B cell (primary cell): Measurements from ENCODE around the gene NDOR1. TPM values are rescaled to one million over a fixed set of nuclear protein-coding genes. Genes with fewer than 3 reads are reported as not detected.

Source experiments
- ATAC-seq: fragments of 200-7000 bp; cut with Tn5 transposase; one replicate; pipeline ENCODE4 v1.10.0; 2021; ENCODE audit warnings: low read depth, mild to moderate bottlenecking, moderate number of reproducible peaks, moderate library complexity
- CTCF ChIA-PET: fragments of 350-600 bp; sonication (Branson Sonifier 250); formaldehyde crosslinking; loops from one replicate; lab custom pipeline; 2021; ENCODE audit warnings: antibody characterized with exemption, inconsistent platforms; lab: Charles Lee
- POLR2A ChIA-PET: fragments of 350-600 bp; sonication (Branson Sonifier 250); formaldehyde crosslinking; loops from one replicate; lab custom pipeline; 2021; ENCODE audit warnings: antibody characterized with exemption; lab: Charles Lee
- DNase-seq: peaks from one replicate; pipeline ENCODE4 v3.0.0; 2013
- H2AFZ ChIP-seq: 2 replicates; pipeline ENCODE4 v1.6.1; 2012; ENCODE audit warnings: mild to moderate bottlenecking, low read depth, low read length; ENCODE audit not compliant: insufficient read depth, poor library complexity, severe bottlenecking
- H3K27ac ChIP-seq, 2 donors: 1 replicate in 1 of 2; 2 replicates in 1 of 2; pipeline ENCODE4 v1.5.1; 2012 to 2013; ENCODE audit warnings: low read length in 2 of 2, mild to moderate bottlenecking in 2 of 2, moderate library complexity in 1 of 2
- H3K27me3 ChIP-seq, 4 experiments: fragments of 200-600 bp in 1 of 4; sonication (generic) in 1 of 4; replicated peaks in 1 of 4; 1 replicate in 2 of 4; 2 replicates in 2 of 4; pipeline versions ENCODE4 v1.6.1 to v1.7.0; 2013 to 2016; ENCODE audit warnings: low read length in 3 of 4, mild to moderate bottlenecking in 2 of 4, mixed read lengths in 1 of 4, moderate library complexity in 1 of 4; ENCODE audit not compliant: insufficient read depth in 4 of 4, control insufficient read depth in 3 of 4; ENCODE audit errors: control extremely low read depth in 1 of 4
- H3K36me3 ChIP-seq, 2 experiments: replicated peaks in 1 of 2; 1 replicate in 1 of 2; 2 replicates in 1 of 2; pipeline versions ENCODE4 v1.6.1 to v1.7.1; 2013; ENCODE audit warnings: low read length in 1 of 2; ENCODE audit not compliant: insufficient read depth in 2 of 2, control insufficient read depth in 1 of 2; ENCODE audit errors: control extremely low read depth in 1 of 2, extremely low read depth in 1 of 2
- H3K4me1 ChIP-seq, 2 donors: fragments of 200-600 bp in 1 of 2; sonication (generic) in 1 of 2; 1 replicate in 1 of 2; 2 replicates in 1 of 2; pipeline versions ENCODE4 v1.5.1 to v1.6.1; 2013 to 2017; ENCODE audit warnings: low read length in 2 of 2; ENCODE audit not compliant: control insufficient read depth in 2 of 2, insufficient read depth in 2 of 2
- H3K4me2 ChIP-seq: replicated peaks from 2 replicates; pipeline ENCODE3; 2012; ENCODE audit warnings: mild to moderate bottlenecking, low read depth, low read length; ENCODE audit not compliant: poor library complexity, severe bottlenecking
- H3K4me3 ChIP-seq, 5 experiments: fragments of 200-600 bp in 1 of 5; sonication (generic) in 1 of 5; 1 replicate in 3 of 5; 2 replicates in 2 of 5; pipeline versions ENCODE4 v1.5.1 to v1.7.0; 2011 to 2016; ENCODE audit warnings: low read length in 4 of 5, mild to moderate bottlenecking in 4 of 5, low read depth in 2 of 5, control low read depth in 1 of 5, moderate library complexity in 1 of 5; ENCODE audit not compliant: insufficient read depth in 1 of 5; ENCODE audit errors: control extremely low read depth in 1 of 5, extremely low read depth in 1 of 5
- H3K79me2 ChIP-seq: fragments of 200-600 bp; sonication (generic); one replicate; pipeline ENCODE4 v1.6.0; 2016; ENCODE audit warnings: low read length; ENCODE audit not compliant: control insufficient read depth, insufficient read depth
- H3K9ac ChIP-seq: fragments of 200-600 bp; sonication (generic); 2 replicates; pipeline ENCODE4 v1.6.1; 2017; ENCODE audit warnings: mild to moderate bottlenecking, low read length, moderate library complexity
- H3K9me3 ChIP-seq, 3 donors: one replicate each; pipeline versions ENCODE4 v1.6.1 to v1.7.1; 2013; ENCODE audit warnings: low read length in 2 of 3; ENCODE audit not compliant: control insufficient read depth in 2 of 3, insufficient read depth in 1 of 3; ENCODE audit errors: control extremely low read depth in 1 of 3
- H4K20me1 ChIP-seq: 2 replicates; pipeline ENCODE4 v1.6.0; 2012; ENCODE audit warnings: mild to moderate bottlenecking, low read length; ENCODE audit not compliant: insufficient read depth, control insufficient read depth, poor library complexity, severe bottlenecking
- H3K27ac Mint-ChIP-seq: one replicate; pipeline ENCODE4 v1.8.0; 2021; ENCODE audit warnings: mixed read lengths
- H3K27me3 Mint-ChIP-seq: one replicate; pipeline ENCODE4 v1.8.0; 2021; ENCODE audit warnings: mixed read lengths
- H3K4me1 Mint-ChIP-seq: one replicate; pipeline ENCODE4 v1.8.0; 2021; ENCODE audit warnings: mixed read lengths
- H3K4me3 Mint-ChIP-seq: one replicate; pipeline ENCODE4 v1.8.0; 2021; ENCODE audit warnings: mixed read lengths
- H3K9me3 Mint-ChIP-seq: one replicate; pipeline ENCODE4 v1.8.0; 2022; ENCODE audit warnings: mixed read lengths; ENCODE audit not compliant: insufficient read depth
- EZH2 ChIP-seq: IDR thresholded peaks from 2 replicates; pipeline ENCODE4 v1.6.1; 2012; ENCODE audit warnings: borderline replicate concordance, low read depth, mild to moderate bottlenecking, moderate library complexity, low read length; ENCODE audit not compliant: insufficient read depth, poor library complexity, severe bottlenecking
- WGBS: methylation state at CpG from one replicate; pipeline ENCODE4 v1.1.5; 2013; ENCODE audit warnings: missing lambda C conversion rate; ENCODE audit not compliant: insufficient coverage; 5-methylcytosine and 5-hydroxymethylcytosine counted together
- intact Hi-C: fragments of 100-400 bp; cut with micrococcal nuclease; formaldehyde crosslinking; loops from one replicate; pipeline ENCODE4 v1.10.0; 2022
- polyA plus RNA-seq: library from polyadenylated mRNA; depleted of rRNA; stranded (reverse); fragments of >200 nt; gene quantifications from 2 replicates; pipeline ENCODE4 v1.2.3, GENCODE V29; 2012
- total RNA-seq, 2 donors: library from RNA; stranded (reverse); fragments of 120-200 nt in 1 of 2; gene quantifications; 1 replicate in 1 of 2; 2 replicates in 1 of 2; pipeline versions ENCODE4 v1.2.3 to v1.2.4, GENCODE V29; 2013 to 2022
- TF ChIP-seq, protein P1 (sequence below): fragments of 200-600 bp; IDR thresholded peaks from one replicate; pipeline ENCODE4 v1.8.0; 2022; ENCODE audit warnings: antibody characterized with exemption, mild to moderate bottlenecking

NDOR1 gene
- total and polyA plus RNA-seq, 2 donors (not counting 1 experiment from before 2014, with no cell fraction given): 36.4 to 40.9 TPM

GRCh38 chr9:137192859-137193258 is 12.6 kb upstream of the NDOR1 start:
- Histone ChIP-seq H3K9ac (no peak overlapping the region), H2AFZ (no peak overlapping the region), H3K4me3 (no peak overlapping the region), H3K4me1 (peaks cover 10 to 21% of the 10 kb centered on the region in 2 donors), H3K27ac (no peak overlapping the region), H3K9me3 (peaks cover 0 to 3% (median 0%) of the 10 kb centered on the region in 3 donors), H3K79me2 (peaks cover 82% of the 10 kb centered on the region), H3K4me2 (no peak overlapping the region), H3K36me3 (peaks cover 0 to 19% of the 10 kb centered on the region in 2 experiments), H4K20me1 (peaks cover 44% of the 10 kb centered on the region), H3K27me3 (no peaks in the 10 kb centered on the region)
- no peak overlapping the region for H3K27ac Mint-ChIP-seq
- intact Hi-C loops: no loop called here
- WGBS: 97% methylated on average over 2 of the region's 2 CpGs
- no peaks in the 10 kb centered on the region for H3K27me3 Mint-ChIP-seq
- no peaks in the 10 kb centered on the region for H3K9me3 Mint-ChIP-seq
- TF ChIP-seq EZH2: no peak
- TF ChIP-seq, protein P1, sequence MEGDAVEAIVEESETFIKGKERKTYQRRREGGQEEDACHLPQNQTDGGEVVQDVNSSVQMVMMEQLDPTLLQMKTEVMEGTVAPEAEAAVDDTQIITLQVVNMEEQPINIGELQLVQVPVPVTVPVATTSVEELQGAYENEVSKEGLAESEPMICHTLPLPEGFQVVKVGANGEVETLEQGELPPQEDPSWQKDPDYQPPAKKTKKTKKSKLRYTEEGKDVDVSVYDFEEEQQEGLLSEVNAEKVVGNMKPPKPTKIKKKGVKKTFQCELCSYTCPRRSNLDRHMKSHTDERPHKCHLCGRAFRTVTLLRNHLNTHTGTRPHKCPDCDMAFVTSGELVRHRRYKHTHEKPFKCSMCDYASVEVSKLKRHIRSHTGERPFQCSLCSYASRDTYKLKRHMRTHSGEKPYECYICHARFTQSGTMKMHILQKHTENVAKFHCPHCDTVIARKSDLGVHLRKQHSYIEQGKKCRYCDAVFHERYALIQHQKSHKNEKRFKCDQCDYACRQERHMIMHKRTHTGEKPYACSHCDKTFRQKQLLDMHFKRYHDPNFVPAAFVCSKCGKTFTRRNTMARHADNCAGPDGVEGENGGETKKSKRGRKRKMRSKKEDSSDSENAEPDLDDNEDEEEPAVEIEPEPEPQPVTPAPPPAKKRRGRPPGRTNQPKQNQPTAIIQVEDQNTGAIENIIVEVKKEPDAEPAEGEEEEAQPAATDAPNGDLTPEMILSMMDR: no peak
- ChIA-PET CTCF (interaction anchor here (1.1 kb wide), 1 partner anchor 75 kb away, joined by 3 read pairs; no protein-coding TSS in a partner anchor), POLR2A (no interaction called here)
- ATAC-seq (no peak), DNase-seq (no peak)
- H3K4me1 Mint-ChIP-seq: peaks cover 19% of the 10 kb centered on the region
- no peak overlapping the region for H3K4me3 Mint-ChIP-seq

DNA sequence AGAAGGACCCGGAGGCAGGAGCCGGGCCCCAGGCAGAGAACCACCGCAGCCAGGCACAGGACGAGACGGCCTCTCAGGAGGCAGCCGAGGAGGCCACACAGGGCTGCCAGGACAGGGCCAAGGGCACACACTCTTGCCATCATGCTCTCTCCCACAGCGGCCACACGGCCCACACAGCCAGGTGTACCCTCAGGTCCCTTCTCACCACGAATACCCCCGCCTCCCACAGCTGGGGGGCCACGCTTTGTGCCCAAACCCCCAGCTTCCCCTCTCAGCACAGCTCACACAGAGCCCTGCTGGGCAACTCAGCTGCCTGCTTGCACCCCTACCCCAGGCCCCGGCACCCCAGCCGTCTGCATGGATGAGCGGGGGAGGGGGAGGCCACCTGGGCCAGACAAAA is 11.7 kb upstream of the NDOR1 start:
- POLR2A ChIA-PET: no interaction called here
- Histone ChIP-seq H3K4me2 (no peak overlapping the region), H2AFZ (no peak overlapping the region), H3K9me3 (no peaks in the 10 kb centered on the region), H3K4me1 (peaks cover 10 to 17% of the 10 kb centered on the region in 2 donors), H4K20me1 (peaks cover 51% of the 10 kb centered on the region), H3K79me2 (peaks cover 85% of the 10 kb centered on the region), H3K4me3 (no peak overlapping the region), H3K9ac (no peak overlapping the region), H3K36me3 (peaks cover 0 to 19% of the 10 kb centered on the region in 2 experiments), H3K27ac (no peak overlapping the region), H3K27me3 (no peaks in the 10 kb centered on the region)
- H3K4me3 Mint-ChIP-seq: no peak overlapping the region
- intact Hi-C loops: no loop called here
- peaks cover 16% of the 10 kb centered on the region for H3K4me1 Mint-ChIP-seq
- no peak for ATAC-seq
- TF ChIP-seq, protein P1: no peak
- no peak for TF ChIP-seq EZH2
- no peaks in the 10 kb centered on the region for H3K9me3 Mint-ChIP-seq
- no peaks in the 10 kb centered on the region for H3K27me3 Mint-ChIP-seq
- CTCF ChIA-PET: no interaction called here
- DNase-seq: no peak
- H3K27ac Mint-ChIP-seq: peak overlapping the region; percentile 26
- 88% methylated on average over 13 of the region's 14 CpGs for WGBS
